Mesenchymal stem cell (in vitro differentiated cells and primary cell): ENCODE results near the gene DNAJC22.
"Not testable (repeated sequence)": the region's sequence is repeated elsewhere in the genome, so short reads cannot be mapped to it uniquely, and the experiment has no call there.

Experiments used
- DNase-seq: peaks from one replicate; pipeline ENCODE4 v3.0.0-alpha.2; 2013
- H2AFZ ChIP-seq: one replicate; pipeline ENCODE4 v1.6.1; 2013; ENCODE audit warnings: low read depth, mild to moderate bottlenecking, control low read depth, inconsistent platforms, low read length, moderate library complexity
- H2AK5ac ChIP-seq: 2 replicates; pipeline ENCODE4 v1.6.1; 2013; ENCODE audit warnings: low read length, moderate library complexity, mild to moderate bottlenecking, inconsistent platforms; ENCODE audit not compliant: severe bottlenecking
- H2BK120ac ChIP-seq: one replicate; pipeline ENCODE4 v1.6.1; 2013; ENCODE audit warnings: low read depth, mild to moderate bottlenecking, inconsistent platforms, low read length, moderate library complexity
- H2BK12ac ChIP-seq, 2 experiments: one replicate each; pipeline ENCODE4 v1.6.1; 2013; ENCODE audit warnings: inconsistent platforms in 2 of 2, low read length in 2 of 2, mild to moderate bottlenecking in 2 of 2, moderate library complexity in 2 of 2, control low read depth in 1 of 2
- H2BK15ac ChIP-seq: one replicate; pipeline ENCODE4 v1.6.1; 2013; ENCODE audit warnings: mild to moderate bottlenecking, low read depth, inconsistent platforms; ENCODE audit not compliant: poor library complexity, severe bottlenecking
- H2BK5ac ChIP-seq: 2 replicates; pipeline ENCODE4 v1.6.1; 2013; ENCODE audit warnings: low read depth, mild to moderate bottlenecking, low read length, control low read depth, inconsistent platforms; ENCODE audit not compliant: poor library complexity, severe bottlenecking
- H3K14ac ChIP-seq, 2 experiments: one replicate each; pipeline ENCODE4 v1.6.1; 2013; ENCODE audit warnings: inconsistent platforms in 2 of 2, low read length in 2 of 2, control low read depth in 1 of 2, mild to moderate bottlenecking in 1 of 2, moderate library complexity in 1 of 2
- H3K18ac ChIP-seq, 2 experiments: one replicate each; pipeline ENCODE4 v1.6.1; 2013; ENCODE audit warnings: inconsistent platforms in 2 of 2, low read length in 2 of 2, control low read depth in 1 of 2, low read depth in 1 of 2, mild to moderate bottlenecking in 1 of 2
- H3K23ac ChIP-seq, 2 experiments: one replicate each; pipeline ENCODE4 v1.6.1; 2013; ENCODE audit warnings: inconsistent platforms in 2 of 2, low read length in 2 of 2, mild to moderate bottlenecking in 2 of 2, moderate library complexity in 2 of 2, control low read depth in 1 of 2
- H3K27ac ChIP-seq: 2 replicates; pipeline ENCODE4 v1.5.1; 2013; ENCODE audit warnings: mild to moderate bottlenecking, moderate library complexity, low read length, control low read depth, inconsistent platforms; ENCODE audit not compliant: poor library complexity, severe bottlenecking
- H3K27me3 ChIP-seq, 2 experiments: 2 replicates each; pipeline versions ENCODE4 v1.6.1 to v1.7.0; 2013; ENCODE audit warnings: low read length in 2 of 2, mild to moderate bottlenecking in 2 of 2, moderate library complexity in 2 of 2, control low read depth in 1 of 2, inconsistent platforms in 1 of 2; ENCODE audit not compliant: control insufficient read depth in 1 of 2, insufficient read depth in 1 of 2
- H3K36me3 ChIP-seq, 2 experiments: 2 replicates each; pipeline versions ENCODE4 v1.6.1 to v1.7.0; 2013; ENCODE audit warnings: low read length in 2 of 2, control low read depth in 1 of 2, inconsistent platforms in 1 of 2, low read depth in 1 of 2, mild to moderate bottlenecking in 1 of 2; ENCODE audit not compliant: insufficient read depth in 2 of 2, control insufficient read depth in 1 of 2
- H3K4ac ChIP-seq, 2 experiments: one replicate each; pipeline ENCODE4 v1.6.1; 2013; ENCODE audit warnings: inconsistent platforms in 2 of 2, low read length in 2 of 2, mild to moderate bottlenecking in 2 of 2, moderate library complexity in 2 of 2, control low read depth in 1 of 2, low read depth in 1 of 2
- H3K4me1 ChIP-seq: 2 replicates; pipeline ENCODE4 v1.6.1; 2013; ENCODE audit warnings: low read depth, low read length, control low read depth; ENCODE audit not compliant: control insufficient read depth, insufficient read depth
- H3K4me2 ChIP-seq: 2 replicates; pipeline ENCODE4 v1.6.1; 2013; ENCODE audit warnings: low read length, mild to moderate bottlenecking, inconsistent platforms; ENCODE audit not compliant: poor library complexity, severe bottlenecking
- H3K4me3 ChIP-seq, 2 experiments: 2 replicates each; pipeline versions ENCODE4 v1.5.1 to v1.7.0; 2013; ENCODE audit warnings: low read length in 2 of 2, mild to moderate bottlenecking in 2 of 2, control low read depth in 1 of 2, low read depth in 1 of 2; ENCODE audit not compliant: insufficient read depth in 1 of 2
- H3K79me1 ChIP-seq: replicated peaks from 2 replicates; pipeline ENCODE4 v1.6.1; 2013; ENCODE audit warnings: mild to moderate bottlenecking, control low read depth, low read length, inconsistent platforms; ENCODE audit not compliant: poor library complexity, severe bottlenecking
- H3K9ac ChIP-seq: 2 replicates; pipeline ENCODE4 v1.7.0; 2013; ENCODE audit warnings: mild to moderate bottlenecking, low read length, moderate library complexity
- H3K9me3 ChIP-seq: 2 replicates; pipeline ENCODE4 v1.7.0; 2013; ENCODE audit warnings: mild to moderate bottlenecking, low read length; ENCODE audit not compliant: control insufficient read depth
- H4K8ac ChIP-seq: one replicate; pipeline ENCODE4 v1.6.1; 2013; ENCODE audit warnings: inconsistent platforms, mild to moderate bottlenecking, low read length, moderate library complexity
- H4K91ac ChIP-seq: one replicate; pipeline ENCODE4 v1.6.1; 2013; ENCODE audit warnings: mild to moderate bottlenecking, low read length, inconsistent platforms
- WGBS: methylation state at CpG from one replicate; pipeline ENCODE4 v1.1.7; 2013; ENCODE audit warnings: mixed read lengths; 5-methylcytosine and 5-hydroxymethylcytosine counted together

The DNAJC22 gene

DNA sequence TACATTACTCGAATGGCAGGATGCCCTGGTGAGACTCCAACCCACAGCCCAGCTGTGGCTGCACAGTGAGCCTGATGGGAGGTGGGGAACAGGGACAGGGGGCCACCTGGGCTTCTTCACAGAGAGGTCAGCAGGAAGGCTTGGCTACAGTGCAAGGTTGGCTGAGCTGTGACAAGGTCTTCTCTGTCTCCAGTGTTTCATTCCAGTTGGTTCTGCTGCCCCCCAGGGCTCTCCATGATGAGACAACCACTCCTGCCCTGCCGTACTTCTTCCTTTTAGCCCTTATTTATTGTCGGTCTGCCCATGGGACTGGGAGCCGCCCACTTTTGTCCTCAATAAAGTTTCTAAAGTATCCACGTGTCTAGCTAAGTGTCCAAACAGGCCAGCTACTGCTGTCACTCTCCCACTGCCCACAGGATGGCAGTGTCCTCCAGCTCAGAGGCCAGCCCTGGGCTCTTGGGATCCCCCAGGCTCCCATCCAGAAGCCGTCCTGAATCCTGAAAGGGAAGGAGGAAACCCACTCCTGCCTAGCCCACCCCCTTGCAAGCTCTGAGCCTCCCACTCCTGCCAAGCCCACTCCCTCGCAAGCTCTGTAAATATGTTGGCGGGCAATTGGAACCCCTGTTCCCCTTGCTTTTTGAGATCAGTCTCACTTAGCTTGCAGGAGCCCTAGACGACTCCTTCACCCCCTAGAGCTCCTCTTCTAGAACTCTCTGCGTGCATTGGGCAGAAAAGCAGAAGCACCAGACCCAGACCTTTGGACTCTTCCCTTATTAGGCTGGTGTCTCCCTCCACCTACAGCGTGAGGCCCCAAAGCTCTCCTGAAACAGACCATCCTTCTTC, 15.1 kb upstream of the DNAJC22 start:
- 61% methylated on average over 11 of the region's 11 CpGs for WGBS

DNA sequence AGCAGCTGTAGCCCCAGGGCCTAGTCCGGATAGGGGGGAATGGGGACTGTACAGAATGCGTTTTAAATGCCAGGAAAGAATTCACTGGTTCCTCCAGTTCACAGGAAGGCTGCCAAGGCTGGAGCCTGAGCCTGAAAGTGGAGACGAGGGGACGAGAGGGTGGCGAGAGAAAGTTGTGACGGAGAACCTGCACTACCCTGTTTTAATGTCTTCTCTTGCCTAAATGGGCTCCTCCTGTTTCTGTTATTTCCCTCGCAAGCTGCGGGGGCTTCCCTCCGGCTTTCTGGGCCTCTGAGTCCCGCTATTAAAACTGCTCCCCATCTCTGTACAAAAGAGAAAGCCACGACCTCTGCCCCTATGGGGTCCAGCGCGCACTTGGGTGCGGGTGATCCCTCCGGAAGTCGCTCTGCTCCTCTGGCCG, 14.2 kb upstream of the DNAJC22 start:
- no peak overlapping the region for H2BK5ac ChIP-seq
- H4K91ac ChIP-seq, result no peak overlapping the region
- H3K4me3 ChIP-seq, result no peak overlapping the region
- H2BK120ac ChIP-seq, result no peak overlapping the region
- no peak overlapping the region for H2BK15ac ChIP-seq
- WGBS, result 75% methylated on average over 17 of the region's 17 CpGs
- H3K36me3 ChIP-seq, result peaks cover 3 to 18% of the 10 kb centered on the region in 2 experiments
- no peak overlapping the region for H2AFZ ChIP-seq
- H3K79me1 ChIP-seq, result no peaks in the 10 kb centered on the region
- no peak overlapping the region for H2AK5ac ChIP-seq
- H3K4ac ChIP-seq, result no peak overlapping the region
- H3K27me3 ChIP-seq, result peaks cover 22 to 48% of the 10 kb centered on the region in 2 experiments
- no peak overlapping the region for H3K4me2 ChIP-seq
- H3K14ac ChIP-seq, result no peak overlapping the region
- H3K23ac ChIP-seq, result no peak overlapping the region
- no peak for DNase-seq
- no peak overlapping the region for H2BK12ac ChIP-seq
- H3K9me3 ChIP-seq, result no peaks in the 10 kb centered on the region
- no peak overlapping the region for H3K9ac ChIP-seq
- peaks cover 13% of the 10 kb centered on the region for H3K4me1 ChIP-seq
- H4K8ac ChIP-seq, result no peak overlapping the region
- no peak overlapping the region for H3K27ac ChIP-seq
- no peak overlapping the region for H3K18ac ChIP-seq

More for the DNA sequence above, 15.1 kb upstream of the DNAJC22 start:
- Histone ChIP-seq H3K27me3 (peaks cover 13 to 41% of the 10 kb centered on the region in 2 experiments), H3K79me1 (peaks cover 4% of the 10 kb centered on the region), H3K23ac (no peak overlapping the region), H2BK5ac (no peak overlapping the region), H3K4me2 (no peak overlapping the region), H4K8ac (no peak overlapping the region), H2AK5ac (no peak overlapping the region), H4K91ac (no peak overlapping the region), H2BK15ac (no peak overlapping the region), H2BK120ac (no peak overlapping the region), H3K9ac (no peak overlapping the region), H3K27ac (no peak overlapping the region), H3K4ac (no peak overlapping the region), H3K4me1 (peaks cover 8% of the 10 kb centered on the region), H3K9me3 (no peaks in the 10 kb centered on the region), H3K14ac (no peak overlapping the region), H2BK12ac (peak overlapping the region in 1 of 2 experiments; percentile 45), H3K4me3 (no peak overlapping the region), H3K36me3 (peaks cover 8 to 21% of the 10 kb centered on the region in 2 experiments), H3K18ac (no peak overlapping the region), H2AFZ (no peak overlapping the region)
- peak; percentile 86 for DNase-seq

DNA sequence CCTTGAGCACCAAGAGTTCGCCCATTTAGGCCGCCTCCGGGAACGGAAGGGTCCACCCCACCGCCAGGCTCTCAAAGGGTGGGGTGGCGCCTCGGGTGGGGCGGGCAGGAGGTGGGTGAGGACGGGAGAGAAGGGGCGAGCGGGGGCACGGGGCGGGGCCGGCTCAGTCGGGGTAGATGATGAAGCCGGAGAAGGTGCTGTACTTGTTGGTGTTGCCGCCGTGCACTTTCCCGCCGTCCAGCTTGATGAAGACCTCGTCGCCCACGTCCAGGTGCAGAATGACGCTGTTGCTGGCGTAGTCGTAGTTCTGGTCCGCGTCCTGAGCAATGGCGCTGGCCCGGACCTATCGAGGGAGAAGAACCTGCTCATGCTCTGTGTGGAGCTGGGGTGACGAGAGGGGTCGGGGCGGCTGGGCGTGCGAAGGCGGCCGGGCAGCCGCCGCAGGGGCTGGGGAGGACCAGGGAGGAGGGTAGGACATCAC, 13.8 kb upstream of the DNAJC22 start:
- peaks cover 15% of the 10 kb centered on the region for H3K4me1 ChIP-seq
- no peak overlapping the region for H2BK120ac ChIP-seq
- no peak overlapping the region for H2BK12ac ChIP-seq
- no peak overlapping the region for H4K8ac ChIP-seq
- H3K4me3 ChIP-seq, result peak overlapping the region in 1 of 2 experiments; percentile 58
- H3K9me3 ChIP-seq, result no peaks in the 10 kb centered on the region
- H3K4me2 ChIP-seq, result no peak overlapping the region
- H2BK15ac ChIP-seq, result no peak overlapping the region
- no peak overlapping the region for H3K14ac ChIP-seq
- 51% methylated on average over 40 of the region's 40 CpGs for WGBS
- no peak overlapping the region for H3K18ac ChIP-seq
- no peak overlapping the region for H2AFZ ChIP-seq
- H2BK5ac ChIP-seq, result no peak overlapping the region
- no peak overlapping the region for H3K23ac ChIP-seq
- no peak overlapping the region for H4K91ac ChIP-seq
- no peak overlapping the region for H2AK5ac ChIP-seq
- H3K4ac ChIP-seq, result no peak overlapping the region
- H3K9ac ChIP-seq, result no peak overlapping the region
- peaks cover 26 to 53% of the 10 kb centered on the region in 2 experiments for H3K27me3 ChIP-seq
- H3K79me1 ChIP-seq, result no peaks in the 10 kb centered on the region
- no peak overlapping the region for H3K27ac ChIP-seq
- no peak for DNase-seq
- H3K36me3 ChIP-seq, result peaks cover 0 to 18% of the 10 kb centered on the region in 2 experiments

DNA sequence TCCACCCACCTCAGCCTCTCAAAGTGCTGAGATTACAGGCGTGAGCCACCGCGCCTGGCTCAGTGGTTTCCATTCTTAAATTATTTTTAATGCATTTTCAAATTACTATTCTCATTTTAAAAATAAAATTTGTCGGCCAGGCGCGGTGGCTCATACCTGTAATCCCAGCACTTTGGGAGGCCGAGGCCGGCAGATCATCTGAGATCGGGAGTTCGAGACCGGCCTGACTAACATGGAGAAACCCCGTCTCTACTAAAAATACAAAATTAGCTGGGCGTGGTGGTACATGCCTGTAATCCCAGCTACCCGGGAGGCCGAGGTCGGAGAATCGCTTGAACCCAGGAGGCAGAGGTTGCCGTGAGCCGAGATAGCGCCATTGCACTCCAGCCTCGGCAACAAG, 12.9 kb upstream of the DNAJC22 start:
- not testable (repeated sequence) for H3K9me3 ChIP-seq, H4K91ac ChIP-seq, H2BK12ac ChIP-seq, H2AFZ ChIP-seq, H3K23ac ChIP-seq, H2BK15ac ChIP-seq, H3K9ac ChIP-seq, H3K4ac ChIP-seq, H4K8ac ChIP-seq, H3K4me2 ChIP-seq, H3K4me3 ChIP-seq, H3K18ac ChIP-seq, H3K14ac ChIP-seq, H3K27ac ChIP-seq, H2AK5ac ChIP-seq, H2BK5ac ChIP-seq, DNase-seq, H3K79me1 ChIP-seq, H2BK120ac ChIP-seq
- Histone ChIP-seq H3K27me3 (peaks cover 35 to 61% of the 10 kb centered on the region in 2 experiments), H3K4me1 (peaks cover 16% of the 10 kb centered on the region), H3K36me3 (peaks cover 0 to 17% of the 10 kb centered on the region in 2 experiments)
- 90% methylated on average over 17 of the region's 21 CpGs for WGBS
